GM18526 (cell line): ENCODE data around the gene HSPA2.

Source experiments
- POLR2A ChIP-seq: IDR thresholded peaks from 3 replicates; pipeline ENCODE4 v1.6.1; 2011; ENCODE audit not compliant: insufficient read length; ENCODE audit errors: extremely low read depth

HSPA2 gene

GRCh38 chr14:64540208-64541202 is at the start of gene HSPA2:
HSPA2 (plus strand) TSS chr14:64540741; CDS start chr14:64540850, 109 bp downstream.
- peak; percentile 95 for TF ChIP-seq POLR2A

DNA sequence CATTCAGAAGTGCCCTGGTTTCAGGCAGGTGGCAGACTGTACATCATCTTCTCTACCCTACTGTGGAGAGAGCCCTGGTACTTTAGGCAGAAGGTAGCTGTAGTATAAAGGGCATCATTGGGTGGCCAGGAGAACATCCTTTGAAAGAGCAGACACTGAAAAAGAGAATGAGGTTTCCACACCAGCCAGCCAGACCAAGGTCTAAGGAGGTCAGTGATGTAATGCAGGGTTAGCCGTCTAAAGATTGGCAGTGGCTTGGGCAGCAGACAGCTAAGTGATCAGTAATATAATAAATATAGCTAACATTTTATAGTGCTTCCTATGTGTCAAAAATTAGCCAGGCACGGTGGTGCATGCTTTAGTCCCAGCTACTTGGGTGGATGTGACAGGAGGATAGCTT is 48.9 kb upstream of the HSPA2 start:
- TF ChIP-seq POLR2A = no peak

DNA sequence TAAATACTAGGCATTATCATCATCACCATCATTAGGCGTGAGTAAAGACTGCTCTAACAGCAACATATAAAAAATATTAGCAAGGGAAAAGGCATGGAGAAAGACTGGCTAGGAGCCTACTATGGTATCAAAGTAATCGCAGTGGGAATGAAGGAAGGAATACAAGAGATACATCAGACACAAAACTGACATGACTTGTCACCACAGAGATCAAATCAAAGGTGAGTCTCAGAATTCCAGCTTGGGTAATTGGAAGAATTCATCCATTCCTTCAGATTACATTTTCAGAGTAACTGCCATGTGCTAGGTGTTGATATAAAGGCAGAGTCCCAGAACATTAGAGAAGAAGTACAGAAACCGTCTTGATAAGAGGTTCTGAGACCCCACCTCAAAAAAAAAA is 47.1 kb upstream of the HSPA2 start:
- no peak for TF ChIP-seq POLR2A

DNA sequence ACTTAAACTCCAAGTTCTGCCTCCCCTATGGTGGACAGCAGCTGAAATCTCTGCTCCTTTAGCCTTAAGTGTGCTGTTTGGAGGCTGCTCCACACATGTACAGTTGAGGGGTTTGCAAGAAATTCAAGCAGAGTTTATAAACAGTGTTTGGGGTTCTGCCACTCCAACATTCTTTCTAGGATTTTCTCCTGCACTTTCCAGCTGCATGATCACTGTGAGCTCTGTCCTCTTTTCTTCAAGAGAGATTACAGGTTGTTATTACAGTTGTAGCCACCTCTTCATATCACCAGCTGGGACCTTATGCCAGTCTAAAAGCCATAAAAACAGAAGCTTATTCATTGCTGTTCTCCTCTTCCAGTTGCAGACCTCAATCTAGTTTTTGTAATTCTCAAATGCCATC is 45.3 kb upstream of the HSPA2 start:
- no peak for TF ChIP-seq POLR2A

- no peak for TF ChIP-seq POLR2A
Measured at GRCh38 chr14:64496764-64497163, 43.8 kb upstream of the HSPA2 start.

GRCh38 chr14:64500088-64500487 is 40.5 kb upstream of the HSPA2 start:
- no peak for TF ChIP-seq POLR2A

DNA sequence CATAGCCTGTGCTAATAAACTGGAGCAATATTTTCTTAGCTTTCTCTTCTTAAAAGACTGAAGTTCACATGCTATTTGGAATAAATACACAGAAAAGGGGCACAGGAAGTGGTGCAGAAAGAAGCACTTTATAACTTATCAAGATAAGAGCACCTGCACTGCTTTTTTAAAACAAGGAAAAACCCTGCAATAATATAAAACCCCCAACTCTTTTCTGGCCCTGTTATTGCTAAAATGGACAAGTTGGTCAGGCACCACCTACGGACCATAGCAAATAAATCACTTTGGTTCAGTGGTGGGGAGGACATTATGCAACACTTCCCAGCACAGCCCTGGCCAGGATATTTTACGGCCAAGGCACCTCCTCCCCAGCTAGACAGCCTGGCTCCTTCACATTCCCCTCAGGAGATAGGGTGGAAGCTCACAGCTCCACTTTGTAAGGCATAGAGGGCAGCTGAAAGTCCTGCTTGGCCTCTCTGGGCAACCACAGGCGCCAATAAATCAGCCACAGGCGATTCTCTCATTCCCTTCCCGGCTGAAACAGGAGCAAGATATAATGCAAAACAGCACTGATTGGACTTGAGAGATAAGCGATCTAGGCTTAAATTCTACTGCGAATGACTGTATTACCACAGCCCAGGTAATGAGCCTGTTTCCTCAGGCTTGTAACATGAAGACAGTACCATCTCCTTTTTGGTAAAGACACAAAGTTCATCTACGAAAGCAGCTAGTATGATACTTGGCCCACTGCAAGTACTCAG is 39.0 kb upstream of the HSPA2 start:
- TF ChIP-seq POLR2A = no peak

DNA sequence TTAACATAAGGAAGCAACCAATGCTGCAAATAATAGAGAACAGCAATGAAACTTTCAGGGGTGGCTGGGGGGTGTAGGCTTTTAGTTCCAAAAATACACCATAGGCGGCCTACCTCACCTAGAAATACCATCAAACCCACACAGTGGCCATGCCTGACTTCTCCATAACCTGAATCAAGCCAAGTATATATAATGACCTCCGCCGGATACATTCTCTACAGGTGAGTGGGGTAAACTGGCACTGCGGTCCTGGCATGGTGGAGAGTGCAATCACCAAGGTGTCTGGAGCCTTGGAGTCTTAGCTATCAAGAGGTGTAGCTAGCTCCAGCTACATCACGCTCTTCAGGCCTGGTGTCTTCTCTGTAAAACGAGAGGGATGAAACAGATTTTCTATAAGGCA is 38.1 kb upstream of the HSPA2 start:
- TF ChIP-seq POLR2A = no peak

- no peak for TF ChIP-seq POLR2A
Measured at GRCh38 chr14:64502887-64503433, 37.6 kb upstream of the HSPA2 start.

DNA sequence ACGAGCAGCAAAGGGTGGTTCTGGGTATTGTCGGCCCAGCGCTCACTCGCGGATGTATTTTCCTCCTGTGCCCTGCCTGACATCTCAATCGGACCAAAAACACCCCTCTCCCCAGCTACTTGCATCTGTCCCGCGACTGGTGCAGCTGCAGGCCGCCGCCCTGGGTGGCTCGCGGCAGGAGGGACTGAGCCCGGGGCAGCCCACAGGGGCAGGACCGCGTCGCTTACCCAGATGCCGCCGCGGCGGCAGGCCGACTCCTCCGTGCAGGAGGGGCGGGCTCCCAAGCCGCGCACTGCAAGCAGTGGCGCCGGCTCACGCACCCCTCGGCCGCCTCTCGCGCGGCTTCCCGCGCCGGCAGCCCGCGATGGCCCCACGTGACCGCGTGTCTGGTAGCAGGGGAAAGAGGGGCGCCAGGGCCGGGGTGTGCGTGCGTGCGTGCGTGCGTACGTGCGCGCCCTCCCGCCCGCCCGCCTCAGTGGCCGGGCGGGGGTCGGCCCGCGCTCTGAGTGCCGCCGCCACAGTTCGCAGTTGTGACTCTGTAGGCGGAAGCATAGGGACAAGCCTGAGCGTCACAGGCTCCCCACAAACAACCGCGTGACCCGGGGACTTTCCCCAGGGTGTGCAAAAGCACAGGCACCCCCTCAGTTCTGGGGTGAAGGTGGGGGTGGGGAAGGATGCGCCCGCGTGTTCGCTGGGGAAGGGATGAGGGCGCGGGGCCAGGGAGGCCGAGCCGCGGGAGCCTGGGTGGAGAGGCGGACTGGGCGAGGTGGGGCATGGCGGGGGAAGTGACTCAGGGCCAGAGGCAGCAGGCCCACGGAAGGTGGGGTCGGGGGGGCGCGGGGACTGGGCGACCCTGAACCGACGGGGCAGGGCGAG is 36.9 kb upstream of the HSPA2 start, which contains the start of gene ZBTB25:
ZBTB25 (minus strand) TSS at position 405 of the 876 bp plus-strand sequence. CDS start 13,305 bp downstream, outside the sequence.
- TF ChIP-seq POLR2A = peak; percentile 61

DNA sequence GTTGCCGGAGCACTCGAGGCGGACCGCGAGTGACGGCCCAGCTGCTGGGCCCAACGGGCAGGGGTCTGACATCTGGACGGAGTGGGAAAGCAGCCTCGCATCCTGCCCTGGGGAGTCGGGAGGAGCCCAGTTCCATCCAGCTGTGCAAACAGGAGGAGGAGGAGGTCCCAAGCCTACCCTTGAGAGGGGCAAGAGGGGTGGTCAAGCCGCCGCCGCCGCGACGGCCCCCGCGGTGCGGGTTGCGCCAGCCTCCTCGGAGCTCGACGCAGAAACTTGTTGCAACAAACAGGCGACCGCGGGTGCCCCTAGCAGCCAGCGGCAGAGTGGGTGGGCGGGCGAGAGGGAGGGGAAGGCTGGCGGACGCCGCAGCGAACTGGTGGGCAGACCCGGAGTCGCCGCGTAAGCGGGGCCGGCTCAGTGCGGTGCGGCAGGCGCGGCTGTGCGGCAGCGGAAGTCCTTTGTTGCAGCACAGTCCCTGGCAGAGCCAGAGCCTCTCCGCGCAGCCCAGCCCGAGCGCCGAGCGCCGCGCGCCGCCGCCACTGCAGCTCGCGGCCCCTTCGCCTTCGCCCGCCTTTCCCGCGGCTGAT is 36.1 kb upstream of the HSPA2 start, which contains the start of gene ZBTB1:
ZBTB1 (plus strand) TSS at position 461 of the 587 bp plus-strand sequence. CDS start 16,735 bp downstream, outside the sequence.
- TF ChIP-seq POLR2A = peak; percentile 55

- peak; percentile 45 for TF ChIP-seq POLR2A
Measured at GRCh38 chr14:64504897-64505794, 35.4 kb upstream of the HSPA2 start.

DNA sequence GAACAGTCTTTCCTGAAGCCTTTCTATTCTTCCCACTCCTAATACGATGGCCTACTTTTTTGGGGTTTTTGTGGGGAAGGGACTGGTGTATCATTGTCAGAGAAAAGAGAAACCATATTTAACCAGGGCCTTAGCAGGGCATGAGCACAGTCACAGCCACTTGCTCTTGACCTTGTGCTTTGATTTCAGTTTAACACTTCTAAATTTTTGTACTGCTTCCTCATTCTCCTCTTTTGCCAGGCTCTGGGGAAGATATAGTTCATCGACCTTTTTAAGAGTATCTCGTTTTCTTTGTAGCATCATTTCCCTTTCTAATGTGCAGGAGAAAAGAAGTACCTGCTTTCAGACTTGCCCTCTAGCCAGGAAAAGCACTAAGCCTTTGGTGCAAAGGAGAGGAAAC is 33.8 kb upstream of the HSPA2 start:
- no peak for TF ChIP-seq POLR2A
